CD14-positive monocyte (primary cell): Measurements from ENCODE around the gene HOXB8. TPM values are rescaled to one million over a fixed set of nuclear protein-coding genes. Genes with fewer than 3 reads are reported as not detected.

Source experiments
- DNase-seq, 3 donors: peaks; one replicate each; pipeline ENCODE4 v3.0.0-alpha.2; 2011 to 2022
- H2AFZ ChIP-seq: 2 replicates; pipeline ENCODE4 v1.6.0; 2012; ENCODE audit warnings: mild to moderate bottlenecking, low read depth, low read length, inconsistent platforms; ENCODE audit not compliant: insufficient read depth, poor library complexity, severe bottlenecking
- H3K27ac ChIP-seq, 2 donors: 1 replicate in 1 of 2; 2 replicates in 1 of 2; pipeline ENCODE4 v1.5.1; 2012 to 2013; ENCODE audit warnings: low read length in 2 of 2, control low read depth in 1 of 2, inconsistent platforms in 1 of 2, low read depth in 1 of 2, mild to moderate bottlenecking in 1 of 2
- H3K27me3 ChIP-seq, 2 donors: one replicate each; pipeline versions ENCODE4 v1.6.0 to v1.6.1; 2011 to 2013; ENCODE audit warnings: low read length in 2 of 2; ENCODE audit not compliant: control insufficient read depth in 2 of 2, insufficient read depth in 2 of 2
- H3K36me3 ChIP-seq, 2 donors: replicated peaks in 1 of 2; 1 replicate in 1 of 2; 2 replicates in 1 of 2; pipeline versions ENCODE4 v1.5.1 to v1.6.1; 2012 to 2013; ENCODE audit warnings: low read length in 2 of 2, control low read depth in 1 of 2, inconsistent platforms in 1 of 2, mild to moderate bottlenecking in 1 of 2; ENCODE audit not compliant: insufficient read depth in 2 of 2, control insufficient read depth in 1 of 2
- H3K4me1 ChIP-seq, 2 donors: 1 replicate in 1 of 2; 2 replicates in 1 of 2; pipeline versions ENCODE4 v1.5.1 to v1.6.1; 2012 to 2013; ENCODE audit warnings: low read length in 2 of 2, control low read depth in 1 of 2, inconsistent platforms in 1 of 2, mild to moderate bottlenecking in 1 of 2, moderate library complexity in 1 of 2; ENCODE audit not compliant: insufficient read depth in 2 of 2, control insufficient read depth in 1 of 2
- H3K4me2 ChIP-seq: replicated peaks from 2 replicates; pipeline ENCODE3; 2012; ENCODE audit warnings: low read length, moderate library complexity, mild to moderate bottlenecking; ENCODE audit not compliant: poor library complexity, severe bottlenecking; ENCODE audit errors: extremely low read depth
- H3K4me3 ChIP-seq, 3 experiments: fragments of 200-600 bp in 1 of 3; sonication (generic) in 1 of 3; replicated peaks in 1 of 3; 1 replicate in 2 of 3; 2 replicates in 1 of 3; pipeline ENCODE4 v1.5.1; 2011 to 2013; ENCODE audit warnings: low read length in 3 of 3, mild to moderate bottlenecking in 3 of 3, control low read depth in 2 of 3, low read depth in 2 of 3, inconsistent platforms in 1 of 3, moderate library complexity in 1 of 3
- H3K79me2 ChIP-seq: 2 replicates; pipeline ENCODE4 v1.6.0; 2012; ENCODE audit warnings: mild to moderate bottlenecking, control low read depth, inconsistent platforms, low read length, moderate library complexity; ENCODE audit not compliant: insufficient read depth
- H3K9ac ChIP-seq: 2 replicates; pipeline ENCODE4 v1.6.0; 2017; ENCODE audit warnings: low read length, mild to moderate bottlenecking; ENCODE audit not compliant: insufficient read depth, poor library complexity, severe bottlenecking
- H3K9me3 ChIP-seq, 2 donors: replicated peaks in 1 of 2; 1 replicate in 1 of 2; 2 replicates in 1 of 2; pipeline versions ENCODE4 v1.5.1 to v1.6.1; 2012 to 2013; ENCODE audit warnings: low read length in 2 of 2, control low read depth in 1 of 2; ENCODE audit not compliant: control insufficient read depth in 1 of 2, insufficient read depth in 1 of 2
- H4K20me1 ChIP-seq: 2 replicates; pipeline ENCODE4 v1.6.0; 2012; ENCODE audit warnings: mild to moderate bottlenecking, low read length, control low read depth, moderate library complexity; ENCODE audit not compliant: insufficient read depth
- H3K27ac Mint-ChIP-seq, 7 donors: one replicate each; pipeline ENCODE4 v1.8.0; 2020; ENCODE audit warnings: mild to moderate bottlenecking in 7 of 7, mixed read lengths in 7 of 7, moderate library complexity in 6 of 7, inconsistent platforms in 2 of 7
- H3K27me3 Mint-ChIP-seq, 3 donors: one replicate each; pipeline ENCODE4 v1.8.0; 2021 to 2022; ENCODE audit warnings: low read depth in 3 of 3, mild to moderate bottlenecking in 3 of 3, mixed read lengths in 3 of 3, moderate library complexity in 3 of 3, inconsistent platforms in 1 of 3
- H3K36me3 Mint-ChIP-seq, 2 donors: one replicate each; pipeline ENCODE4 v1.8.0; 2020; ENCODE audit warnings: mixed read lengths in 2 of 2, inconsistent platforms in 1 of 2, mild to moderate bottlenecking in 1 of 2
- H3K4me1 Mint-ChIP-seq: one replicate; pipeline ENCODE4 v1.8.0; 2020; ENCODE audit warnings: mild to moderate bottlenecking, mixed read lengths
- H3K4me3 Mint-ChIP-seq, 2 donors: one replicate each; pipeline ENCODE4 v1.8.0; 2020; ENCODE audit warnings: mild to moderate bottlenecking in 2 of 2, mixed read lengths in 2 of 2, moderate library complexity in 1 of 2
- H3K9me3 Mint-ChIP-seq, 7 donors: one replicate each; pipeline ENCODE4 v1.8.0; 2020 to 2022; ENCODE audit warnings: mixed read lengths in 7 of 7, mild to moderate bottlenecking in 6 of 7, moderate library complexity in 6 of 7, inconsistent platforms in 2 of 7
- WGBS: methylation state at CpG from one replicate; pipeline ENCODE4 v1.1.5; 2013; ENCODE audit warnings: missing lambda C conversion rate; ENCODE audit not compliant: insufficient coverage; 5-methylcytosine and 5-hydroxymethylcytosine counted together
- intact Hi-C, 2 donors: fragments of 100-400 bp; cut with micrococcal nuclease; formaldehyde crosslinking; loops; one replicate each; pipeline versions ENCODE4 v1.15.0 to v1.15.1; 2023
- polyA minus RNA-seq: library from RNA; depleted of rRNA, polyadenylated mRNA; stranded (reverse); fragments of >200 nt; gene quantifications from 2 replicates; pipeline ENCODE4 v1.2.3, GENCODE V29; 2012
- polyA plus RNA-seq, 3 donors: library from polyadenylated mRNA; depleted of rRNA in 1 of 3; unstranded in 2 of 3; stranded (reverse) in 1 of 3; fragments of 300-500 nt in 2 of 3; fragments of >200 nt in 1 of 3; fragmentation: Illumina TruSeq in 2 of 3; gene quantifications; 1 replicate in 2 of 3; 2 replicates in 1 of 3; pipeline ENCODE4 v1.2.3, GENCODE V29; 2012 to 2021
- total RNA-seq, 12 experiments: library from RNA in 1 of 12; stranded (reverse) in 1 of 12; fragments of 120-200 nt in 1 of 12; gene quantifications; one replicate each; pipeline ENCODE4 v1.2.4 and lab custom pipeline; 2013 to 2026; ENCODE audit warnings: mixed read lengths in 6 of 12, inconsistent platforms in 1 of 12
- TF ChIP-seq, protein P1 (sequence below): fragments of 200-600 bp; IDR thresholded peaks from one replicate; pipeline ENCODE4 v1.8.0; 2022; ENCODE audit warnings: antibody characterized with exemption, mild to moderate bottlenecking

The HOXB8 gene
- total RNA-seq (2013) = not detected
- not detected for polyA plus RNA-seq
- 0.08 TPM in 1 of 2 replicates, not detected in the other for polyA minus RNA-seq
- 0 to 0.30 (median 0) reads per million in 11 experiments for total RNA-seq (lab: John Stamatoyannopoulos, UW)

DNA sequence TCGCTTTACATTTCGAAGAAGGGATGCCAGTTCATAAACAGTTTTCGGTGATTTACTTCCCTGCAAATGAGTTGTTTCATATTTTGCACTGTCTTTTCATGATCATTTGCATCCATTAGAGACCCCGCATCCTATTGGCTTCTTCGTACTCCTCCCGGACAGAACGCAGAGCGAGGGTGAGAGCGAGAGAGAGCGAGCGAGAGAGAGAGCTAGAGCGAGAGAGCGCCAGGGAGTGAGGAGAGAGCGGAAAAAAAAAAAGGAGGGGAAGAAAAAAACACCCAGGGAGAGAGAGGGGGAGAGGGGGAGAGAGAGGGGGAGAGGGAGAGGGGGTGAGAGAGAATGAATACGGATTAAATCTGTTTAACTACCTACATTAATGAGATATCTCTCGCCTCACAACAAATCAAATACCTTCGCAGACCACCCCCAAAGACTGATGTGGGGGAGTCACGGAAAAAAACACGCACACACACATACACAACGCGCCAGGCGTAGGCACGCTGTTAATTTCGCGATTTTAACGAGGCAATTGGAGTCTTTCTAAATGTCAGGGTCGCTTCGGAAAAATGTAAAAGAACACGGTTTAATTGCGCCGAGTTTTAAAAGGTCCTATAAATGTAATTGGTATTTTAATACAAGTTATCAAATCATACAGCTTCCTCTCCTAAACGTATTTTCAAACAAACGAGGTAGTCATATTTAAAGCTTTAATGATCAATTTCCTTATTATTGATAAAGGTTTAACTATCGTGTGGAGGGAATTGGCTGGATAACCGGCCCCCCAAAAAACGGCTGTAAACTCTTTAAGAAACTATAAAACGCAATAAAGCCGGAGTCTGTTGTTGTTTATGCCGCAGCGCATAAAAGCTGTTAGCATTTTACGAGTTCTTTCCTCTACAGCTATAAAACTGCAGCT, at the start of gene HOXB8:
HOXB8 (minus strand) TSS at position 246 of the 916 bp plus-strand sequence. CDS start 588 bp downstream, outside the sequence.
- intact Hi-C loops = loop anchor here in 1 of 2 donors (2.0 to 5.0 kb wide), 3 partner anchors 19 to 588 kb away; no protein-coding TSS in a partner anchor
- Mint-ChIP-seq H3K9me3 (peaks cover 0 to 42% (median 23%) of the 10 kb centered on the region in 7 donors), H3K27me3 (peaks cover 97 to 99% (median 97%) of the 10 kb centered on the region in 3 donors), H3K27ac (no peak within 1 kb of the TSS), H3K4me1 (peaks cover 38% of the 10 kb centered on the region), H3K4me3 (peak within 1 kb of the TSS in 1 of 2 donors; percentile 84), H3K36me3 (peaks cover 11 to 22% of the 10 kb centered on the region in 2 donors)
- no peak within 1 kb of the TSS for H3K27ac ChIP-seq
- H3K4me3 ChIP-seq = no peak within 1 kb of the TSS
- 0% methylated on average over 1 of the region's 41 CpGs for WGBS
- TF ChIP-seq, protein P1, sequence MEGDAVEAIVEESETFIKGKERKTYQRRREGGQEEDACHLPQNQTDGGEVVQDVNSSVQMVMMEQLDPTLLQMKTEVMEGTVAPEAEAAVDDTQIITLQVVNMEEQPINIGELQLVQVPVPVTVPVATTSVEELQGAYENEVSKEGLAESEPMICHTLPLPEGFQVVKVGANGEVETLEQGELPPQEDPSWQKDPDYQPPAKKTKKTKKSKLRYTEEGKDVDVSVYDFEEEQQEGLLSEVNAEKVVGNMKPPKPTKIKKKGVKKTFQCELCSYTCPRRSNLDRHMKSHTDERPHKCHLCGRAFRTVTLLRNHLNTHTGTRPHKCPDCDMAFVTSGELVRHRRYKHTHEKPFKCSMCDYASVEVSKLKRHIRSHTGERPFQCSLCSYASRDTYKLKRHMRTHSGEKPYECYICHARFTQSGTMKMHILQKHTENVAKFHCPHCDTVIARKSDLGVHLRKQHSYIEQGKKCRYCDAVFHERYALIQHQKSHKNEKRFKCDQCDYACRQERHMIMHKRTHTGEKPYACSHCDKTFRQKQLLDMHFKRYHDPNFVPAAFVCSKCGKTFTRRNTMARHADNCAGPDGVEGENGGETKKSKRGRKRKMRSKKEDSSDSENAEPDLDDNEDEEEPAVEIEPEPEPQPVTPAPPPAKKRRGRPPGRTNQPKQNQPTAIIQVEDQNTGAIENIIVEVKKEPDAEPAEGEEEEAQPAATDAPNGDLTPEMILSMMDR = no peak
- H3K9ac ChIP-seq = no peak within 1 kb of the TSS
- H4K20me1 ChIP-seq = no peaks in the 10 kb centered on the region
- no peaks in the 10 kb centered on the region for H3K79me2 ChIP-seq
- H3K36me3 ChIP-seq = no peaks in the 10 kb centered on the region
- no peak within 1 kb of the TSS for H3K4me2 ChIP-seq
- H3K27me3 ChIP-seq = peaks cover 80 to 99% of the 10 kb centered on the region in 2 donors
- DNase-seq = no peak
- H3K4me1 ChIP-seq = peaks cover 31 to 37% of the 10 kb centered on the region in 2 donors
- H3K9me3 ChIP-seq = peaks cover 9 to 50% of the 10 kb centered on the region in 2 donors
- no peak within 1 kb of the TSS for H2AFZ ChIP-seq

GRCh38 chr17:48663134-48663924, 48.2 kb upstream of the HOXB8 start:
- H3K27me3 ChIP-seq = peaks cover 2 to 3% of the 10 kb centered on the region in 2 donors

More at GRCh38 chr17:48663134-48663924, 48.2 kb upstream of the HOXB8 start:
- H3K9me3 ChIP-seq = no peaks in the 10 kb centered on the region
- no peak for DNase-seq
- H3K9me3 Mint-ChIP-seq = peaks cover 0 to 1% (median 0%) of the 10 kb centered on the region in 7 donors
- H3K27ac ChIP-seq = no peak overlapping the region
- H3K36me3 ChIP-seq = no peaks in the 10 kb centered on the region
- H3K9ac ChIP-seq = no peak overlapping the region
- intact Hi-C loops = no loop called here
- H3K27me3 Mint-ChIP-seq = peaks cover 8 to 39% (median 16%) of the 10 kb centered on the region in 3 donors
- H3K4me3 ChIP-seq = no peak overlapping the region
- H2AFZ ChIP-seq = no peak overlapping the region
- H4K20me1 ChIP-seq = no peaks in the 10 kb centered on the region
- no peaks in the 10 kb centered on the region for H3K79me2 ChIP-seq
- H3K4me1 ChIP-seq = no peaks in the 10 kb centered on the region
- H3K4me2 ChIP-seq = no peak overlapping the region
- H3K36me3 Mint-ChIP-seq = no peaks in the 10 kb centered on the region
- H3K4me3 Mint-ChIP-seq = no peak overlapping the region
- TF ChIP-seq, protein P1 = no peak
- WGBS = 88% methylated on average over 3 of the region's 8 CpGs
- no peak overlapping the region for H3K27ac Mint-ChIP-seq
- no peaks in the 10 kb centered on the region for H3K4me1 Mint-ChIP-seq
